Choroid plexus epithelial cell (primary cell): ENCODE data around the gene POFUT1.

Source experiments
- DNase-seq: peaks from one replicate; pipeline ENCODE4 v3.0.0-alpha.2; 2010; ENCODE audit warnings: low read depth
- H3K4me3 ChIP-seq: 2 replicates; pipeline ENCODE4 v1.5.1; 2011; ENCODE audit warnings: low read depth, mild to moderate bottlenecking, control low read depth, low read length, moderate library complexity
- TF ChIP-seq, protein P1 (sequence below): conservative IDR thresholded peaks from 2 replicates; pipeline ENCODE4 v1.5.1; 2011; ENCODE audit warnings: low read depth, mild to moderate bottlenecking, control low read depth, inconsistent platforms, low read length, moderate library complexity

POFUT1 gene

DNA sequence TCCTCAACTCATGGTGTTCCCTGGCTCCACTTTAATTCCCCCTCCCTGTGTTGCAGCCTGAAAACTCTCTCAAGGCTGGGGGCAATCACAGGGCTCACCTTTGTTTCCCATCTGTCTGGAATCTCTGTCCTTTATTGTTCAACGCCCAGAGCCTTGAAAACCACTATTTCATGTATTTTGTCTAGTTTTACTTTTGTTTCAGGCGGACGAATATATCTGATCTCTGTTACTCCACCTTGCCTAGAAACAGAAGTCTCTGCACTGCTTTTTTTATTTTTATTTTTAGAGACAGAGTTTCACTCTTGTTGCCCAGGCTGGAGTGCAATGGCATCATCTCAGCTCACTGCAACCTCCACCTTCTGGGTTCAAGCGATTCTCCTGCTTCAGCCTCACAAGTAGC lies 27.7 kb upstream of the POFUT1 start:
- no peak for DNase-seq
- TF ChIP-seq, protein P1, sequence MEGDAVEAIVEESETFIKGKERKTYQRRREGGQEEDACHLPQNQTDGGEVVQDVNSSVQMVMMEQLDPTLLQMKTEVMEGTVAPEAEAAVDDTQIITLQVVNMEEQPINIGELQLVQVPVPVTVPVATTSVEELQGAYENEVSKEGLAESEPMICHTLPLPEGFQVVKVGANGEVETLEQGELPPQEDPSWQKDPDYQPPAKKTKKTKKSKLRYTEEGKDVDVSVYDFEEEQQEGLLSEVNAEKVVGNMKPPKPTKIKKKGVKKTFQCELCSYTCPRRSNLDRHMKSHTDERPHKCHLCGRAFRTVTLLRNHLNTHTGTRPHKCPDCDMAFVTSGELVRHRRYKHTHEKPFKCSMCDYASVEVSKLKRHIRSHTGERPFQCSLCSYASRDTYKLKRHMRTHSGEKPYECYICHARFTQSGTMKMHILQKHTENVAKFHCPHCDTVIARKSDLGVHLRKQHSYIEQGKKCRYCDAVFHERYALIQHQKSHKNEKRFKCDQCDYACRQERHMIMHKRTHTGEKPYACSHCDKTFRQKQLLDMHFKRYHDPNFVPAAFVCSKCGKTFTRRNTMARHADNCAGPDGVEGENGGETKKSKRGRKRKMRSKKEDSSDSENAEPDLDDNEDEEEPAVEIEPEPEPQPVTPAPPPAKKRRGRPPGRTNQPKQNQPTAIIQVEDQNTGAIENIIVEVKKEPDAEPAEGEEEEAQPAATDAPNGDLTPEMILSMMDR, result no peak
- no peak overlapping the region for H3K4me3 ChIP-seq

DNA sequence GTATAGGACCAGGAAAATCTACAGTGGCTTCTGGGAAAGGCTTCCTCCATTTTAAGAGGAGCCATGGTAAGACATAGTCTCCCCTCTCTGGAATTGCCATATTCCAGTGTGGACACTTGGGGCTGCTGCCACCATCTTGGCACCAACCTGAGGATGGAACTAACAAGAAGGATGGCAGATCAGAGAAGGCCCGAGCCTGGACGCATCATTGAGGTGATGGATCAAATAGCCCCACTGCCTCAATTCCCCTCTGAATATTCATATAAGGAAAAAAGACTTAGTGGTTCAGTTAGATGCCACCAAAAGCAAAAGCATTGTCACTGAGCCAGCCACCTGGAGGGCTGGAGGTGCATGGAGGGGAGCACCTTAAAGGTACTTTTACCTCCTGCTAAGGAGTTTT lies 26.1 kb upstream of the POFUT1 start:
- TF ChIP-seq, protein P1, result no peak
- no peak overlapping the region for H3K4me3 ChIP-seq
- no peak for DNase-seq

DNA sequence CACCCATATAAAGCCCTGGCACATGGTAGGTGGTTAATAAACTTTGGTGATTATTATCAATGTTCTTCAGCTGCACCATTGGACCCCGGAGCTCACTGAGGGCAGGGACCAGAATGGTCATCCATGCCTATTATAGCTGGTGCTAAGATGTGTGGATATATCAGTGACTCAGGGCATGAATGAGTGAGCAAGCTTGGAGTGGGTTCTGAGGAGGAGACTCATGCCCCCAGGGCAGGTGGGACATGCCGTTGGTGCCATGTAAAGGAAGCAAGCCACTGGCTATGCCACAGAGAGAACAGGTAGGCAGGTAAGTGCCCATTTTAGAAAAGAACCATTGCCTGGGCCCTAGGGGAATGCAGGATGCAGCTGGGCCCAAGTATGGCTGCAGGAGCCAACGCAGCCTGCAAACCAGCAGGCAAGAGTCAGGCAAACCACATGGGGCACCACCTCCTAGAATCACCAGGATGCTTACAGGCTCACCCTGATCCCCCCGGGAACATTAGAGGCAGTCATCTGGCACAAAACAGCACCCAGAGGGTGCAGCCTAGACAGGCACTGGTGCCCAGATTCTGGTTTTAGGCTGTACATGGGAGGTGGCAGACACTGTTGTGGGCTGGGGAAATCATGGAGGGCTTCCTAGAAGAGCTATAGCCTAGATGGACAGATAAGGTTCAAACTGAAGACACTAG lies 23.6 kb upstream of the POFUT1 start:
- TF ChIP-seq, protein P1, result no peak
- no peak overlapping the region for H3K4me3 ChIP-seq
- no peak for DNase-seq

DNA sequence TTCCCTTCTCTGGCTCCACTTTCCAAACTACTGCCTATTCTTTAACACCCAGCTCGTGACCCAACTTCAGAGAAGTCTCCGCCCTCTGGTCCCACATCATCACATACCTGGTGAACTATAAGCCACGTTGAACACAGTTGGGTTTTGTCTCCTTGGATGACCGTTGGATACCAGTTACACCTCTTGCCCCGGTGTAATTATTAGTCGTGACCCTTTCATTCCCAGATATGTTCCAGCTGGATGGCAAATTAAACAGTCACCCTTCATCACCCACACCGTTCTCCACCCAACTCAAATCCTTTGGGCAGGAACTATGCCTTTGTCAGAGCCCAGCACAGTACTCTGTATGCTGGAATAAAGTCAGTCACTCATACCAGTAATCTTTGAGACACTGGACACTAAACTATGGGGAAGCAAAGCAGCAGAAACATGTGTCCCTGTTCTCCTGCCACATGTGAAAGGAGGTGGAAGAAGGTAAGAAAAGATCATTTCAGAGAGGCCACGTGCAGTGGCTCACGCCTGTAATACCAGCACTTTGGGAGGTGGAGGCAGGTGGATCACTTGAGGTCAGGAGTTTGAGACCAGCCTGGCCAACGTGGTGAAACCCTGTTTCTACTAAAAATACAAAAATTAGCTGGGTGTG lies 22.6 kb upstream of the POFUT1 start:
- no peak overlapping the region for H3K4me3 ChIP-seq
- DNase-seq, result no peak
- TF ChIP-seq, protein P1, result no peak

DNA sequence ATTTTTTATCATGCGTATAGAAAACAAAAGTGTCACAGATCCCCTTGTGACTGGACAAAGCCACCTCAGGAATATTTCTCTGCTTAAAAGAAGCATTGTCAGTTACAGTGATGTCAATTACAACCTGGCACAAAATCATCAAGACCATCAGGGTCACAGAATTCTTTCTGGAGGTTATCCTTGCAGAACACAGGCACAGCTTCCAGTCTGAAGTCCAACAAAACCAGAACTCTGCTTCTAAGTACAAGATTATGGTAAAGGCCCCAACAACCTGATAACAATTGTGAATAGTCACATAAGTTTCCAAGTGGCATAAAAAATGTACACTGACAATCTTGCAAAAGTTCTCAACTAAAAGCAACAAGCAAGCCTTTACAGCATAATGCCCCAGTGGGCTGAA lies 21.2 kb upstream of the POFUT1 start:
- TF ChIP-seq, protein P1, result no peak
- no peak for DNase-seq
- no peak overlapping the region for H3K4me3 ChIP-seq

DNA sequence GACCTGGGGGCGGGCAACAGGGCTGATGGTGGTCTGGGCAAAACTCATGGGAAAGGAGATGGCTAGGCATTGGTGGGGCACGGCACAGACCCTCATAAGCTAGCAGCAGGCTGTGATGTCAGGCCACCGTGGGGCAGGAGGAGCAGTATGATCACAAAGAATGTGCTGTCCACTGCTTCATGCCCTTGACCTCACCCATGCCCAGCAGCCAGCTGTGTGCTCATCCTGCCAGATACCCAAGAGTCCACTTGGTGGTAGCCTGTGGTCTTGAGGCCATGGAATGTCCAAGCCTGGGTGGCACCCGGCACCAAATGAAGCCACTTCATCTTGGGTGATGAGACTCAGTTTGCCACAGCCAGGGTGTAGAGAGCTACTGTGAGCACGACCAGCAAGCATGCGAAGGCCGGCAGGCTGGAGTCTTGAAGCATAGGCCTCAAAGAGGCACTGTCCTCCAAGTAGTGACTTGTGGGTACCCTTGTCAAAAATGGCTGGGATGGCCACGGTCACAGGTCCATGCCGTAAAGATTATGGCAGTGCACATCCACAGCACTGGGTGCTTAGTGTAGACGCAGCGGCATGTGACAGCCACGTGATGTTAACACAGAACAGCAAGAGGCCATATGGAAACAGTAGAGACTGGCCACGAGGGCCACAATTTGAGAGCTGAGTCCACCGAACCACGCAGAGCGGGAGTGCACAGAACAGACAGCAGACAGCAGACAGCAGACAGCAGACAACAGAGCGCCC lies 19.1 kb upstream of the POFUT1 start:
- no peak overlapping the region for H3K4me3 ChIP-seq
- DNase-seq, result no peak
- TF ChIP-seq, protein P1, result no peak
